Stomach (tissue), 4 donors: ENCODE data around the gene CALHM4.

Experiments
- POLR2A ChIP-seq, 4 donors: fragments of 450-650 bp; IDR thresholded peaks; one replicate each; pipeline ENCODE4 v1.6.1; 2016; ENCODE audit warnings: antibody characterized with exemption in 4 of 4, control low read depth in 2 of 4, mild to moderate bottlenecking in 1 of 4, moderate library complexity in 1 of 4
- TF ChIP-seq, protein P1 (sequence below), 7 experiments: fragments of 450-650 bp in 4 of 7; fragments of 200-600 bp in 3 of 7; sonication (generic) in 3 of 7; IDR thresholded peaks; one replicate each; pipeline ENCODE4 v1.5.1; 2016 to 2019; ENCODE audit warnings: antibody characterized with exemption in 7 of 7, control low read depth in 2 of 7, mild to moderate bottlenecking in 1 of 7

DNA sequence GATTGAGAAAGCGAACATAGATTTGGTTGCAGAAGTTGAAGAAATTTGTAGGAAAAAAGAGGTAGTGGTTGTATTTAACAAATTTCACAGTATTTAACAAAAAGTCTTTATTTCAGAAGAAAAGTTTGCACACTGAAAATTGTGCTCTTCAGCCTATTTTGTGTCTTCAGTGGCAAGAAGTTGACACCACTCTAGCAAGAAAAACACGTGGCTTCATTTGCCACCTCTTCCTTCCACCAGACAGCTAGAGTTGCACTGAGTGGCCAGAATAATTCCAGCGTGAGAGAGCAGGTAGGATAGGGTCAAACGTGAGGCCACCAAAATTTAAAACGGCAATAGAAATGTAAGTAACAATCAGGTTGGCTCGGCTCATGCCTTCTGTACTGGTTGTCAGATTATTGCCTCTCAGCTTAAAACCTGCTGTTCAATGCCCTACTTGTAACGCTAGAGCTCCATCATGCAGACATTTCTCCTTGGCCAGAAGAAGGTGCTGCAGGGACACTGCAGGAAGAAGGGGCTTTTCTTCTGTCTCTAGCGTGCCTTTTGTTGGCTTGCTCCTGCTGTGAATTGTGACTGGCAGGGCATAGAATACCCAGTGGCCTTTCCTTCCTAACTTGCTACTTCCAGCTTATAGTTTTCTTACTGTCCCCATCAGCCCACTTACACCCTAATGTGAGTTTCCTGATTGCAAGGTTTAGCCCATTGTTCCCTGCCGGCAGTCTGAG, 20.2 kb upstream of the CALHM4 start:
- TF ChIP-seq, protein P1, sequence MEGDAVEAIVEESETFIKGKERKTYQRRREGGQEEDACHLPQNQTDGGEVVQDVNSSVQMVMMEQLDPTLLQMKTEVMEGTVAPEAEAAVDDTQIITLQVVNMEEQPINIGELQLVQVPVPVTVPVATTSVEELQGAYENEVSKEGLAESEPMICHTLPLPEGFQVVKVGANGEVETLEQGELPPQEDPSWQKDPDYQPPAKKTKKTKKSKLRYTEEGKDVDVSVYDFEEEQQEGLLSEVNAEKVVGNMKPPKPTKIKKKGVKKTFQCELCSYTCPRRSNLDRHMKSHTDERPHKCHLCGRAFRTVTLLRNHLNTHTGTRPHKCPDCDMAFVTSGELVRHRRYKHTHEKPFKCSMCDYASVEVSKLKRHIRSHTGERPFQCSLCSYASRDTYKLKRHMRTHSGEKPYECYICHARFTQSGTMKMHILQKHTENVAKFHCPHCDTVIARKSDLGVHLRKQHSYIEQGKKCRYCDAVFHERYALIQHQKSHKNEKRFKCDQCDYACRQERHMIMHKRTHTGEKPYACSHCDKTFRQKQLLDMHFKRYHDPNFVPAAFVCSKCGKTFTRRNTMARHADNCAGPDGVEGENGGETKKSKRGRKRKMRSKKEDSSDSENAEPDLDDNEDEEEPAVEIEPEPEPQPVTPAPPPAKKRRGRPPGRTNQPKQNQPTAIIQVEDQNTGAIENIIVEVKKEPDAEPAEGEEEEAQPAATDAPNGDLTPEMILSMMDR (IDR thresholded peaks at IDR 0.05): no peak
- TF ChIP-seq POLR2A (IDR thresholded peaks at IDR 0.05): no peak
